IMR-90 (cell line): Measurements from ENCODE around the gene RARS1. TPM values are rescaled to one million over a fixed set of nuclear protein-coding genes. Genes with fewer than 3 reads are reported as not detected.

Source experiments
- ATAC-seq: fragments of 200-7000 bp; cut with Tn5 transposase; 2 replicates; pipeline ENCODE4 v1.9.1; 2020; ENCODE audit warnings: low read depth, mild to moderate bottlenecking, moderate library complexity
- BruUV-seq: library from RNA; stranded (reverse); fragments of 400-500 nt; replicated peaks from 2 replicates; lab custom pipeline; 2021; lab: Mats Ljungman, UMichigan
- CTCF ChIA-PET: fragments of 300-600 bp; formaldehyde crosslinking; extraction: SDS; loops from one replicate; lab custom pipeline; 2021; ENCODE audit warnings: antibody characterized with exemption; lab: Yijun Ruan, JAX
- POLR2A ChIA-PET: fragments of 300-600 bp; sonication (Branson Sonifier 250); formaldehyde crosslinking; loops from one replicate; lab custom pipeline; 2022; ENCODE audit warnings: antibody characterized with exemption; ENCODE audit not compliant: unreplicated experiment; lab: Charles Lee
- DNase-seq: peaks from one replicate; pipeline ENCODE4 v3.0.0; 2013
- H2AFZ ChIP-seq: replicated peaks from 2 replicates; pipeline ENCODE3; 2013; ENCODE audit warnings: low read length, mild to moderate bottlenecking; ENCODE audit not compliant: poor library complexity
- H2AK5ac ChIP-seq: 2 replicates; pipeline ENCODE4 v1.6.1; 2013; ENCODE audit warnings: low read depth, low read length, inconsistent platforms
- H2AK9ac ChIP-seq: replicated peaks from 2 replicates; pipeline ENCODE3; 2013; ENCODE audit warnings: mild to moderate bottlenecking, low read depth, low read length, moderate library complexity; ENCODE audit not compliant: poor library complexity
- H2BK120ac ChIP-seq: 2 replicates; pipeline ENCODE4 v1.6.1; 2013; ENCODE audit warnings: low read depth, low read length, inconsistent platforms
- H2BK15ac ChIP-seq: 3 replicates; pipeline ENCODE4 v1.6.1; 2013; ENCODE audit warnings: low read depth, low read length, inconsistent platforms
- H2BK20ac ChIP-seq: 2 replicates; pipeline ENCODE4 v1.6.1; 2013; ENCODE audit warnings: low read depth, mild to moderate bottlenecking, inconsistent platforms, low read length, moderate library complexity
- H2BK5ac ChIP-seq: 2 replicates; pipeline ENCODE4 v1.6.1; 2013; ENCODE audit warnings: mild to moderate bottlenecking, low read depth, low read length, inconsistent platforms; ENCODE audit not compliant: poor library complexity, severe bottlenecking
- H3K14ac ChIP-seq: replicated peaks from 2 replicates; pipeline ENCODE4 v1.6.1; 2013; ENCODE audit warnings: low read depth, low read length, inconsistent platforms
- H3K18ac ChIP-seq: 2 replicates; pipeline ENCODE4 v1.6.1; 2013; ENCODE audit warnings: low read depth, low read length, control low read depth
- H3K23ac ChIP-seq: 2 replicates; pipeline ENCODE4 v1.6.1; 2013; ENCODE audit warnings: low read depth, low read length, inconsistent platforms
- H3K27ac ChIP-seq: 2 replicates; pipeline ENCODE4 v1.5.1; 2013; ENCODE audit warnings: mild to moderate bottlenecking, control low read depth, low read length; ENCODE audit not compliant: insufficient read depth
- H3K27me3 ChIP-seq: 2 replicates; pipeline ENCODE4 v1.6.1; 2013; ENCODE audit warnings: low read length; ENCODE audit not compliant: control insufficient read depth, insufficient read depth
- H3K36me3 ChIP-seq: 2 replicates; pipeline ENCODE4 v1.6.1; 2013; ENCODE audit warnings: low read length, mixed read lengths; ENCODE audit not compliant: control insufficient read depth, insufficient read depth
- H3K4ac ChIP-seq: 2 replicates; pipeline ENCODE4 v1.6.1; 2013; ENCODE audit warnings: low read depth, low read length, inconsistent platforms
- H3K4me1 ChIP-seq: 2 replicates; pipeline ENCODE4 v1.6.1; 2013; ENCODE audit warnings: low read length, mixed read lengths; ENCODE audit not compliant: control insufficient read depth, insufficient read depth
- H3K4me2 ChIP-seq: 2 replicates; pipeline ENCODE4 v1.6.1; 2013; ENCODE audit warnings: low read depth, mild to moderate bottlenecking, control low read depth, low read length, moderate library complexity
- H3K4me3 ChIP-seq: 2 replicates; pipeline ENCODE4 v1.5.1; 2013; ENCODE audit warnings: low read depth, mild to moderate bottlenecking, control low read depth, low read length, moderate library complexity; ENCODE audit not compliant: insufficient read depth
- H3K56ac ChIP-seq: 2 replicates; pipeline ENCODE4 v1.6.1; 2013; ENCODE audit warnings: low read length, inconsistent platforms; ENCODE audit not compliant: insufficient read depth; ENCODE audit errors: extremely low read depth
- H3K79me1 ChIP-seq, 2 experiments: 2 replicates each; pipeline ENCODE4 v1.6.1; 2013; ENCODE audit warnings: low read length in 2 of 2, inconsistent platforms in 1 of 2, low read depth in 1 of 2
- H3K9ac ChIP-seq: 2 replicates; pipeline ENCODE4 v1.6.1; 2013; ENCODE audit warnings: low read depth, low read length, control low read depth
- H3K9me1 ChIP-seq: 2 replicates; pipeline ENCODE4 v1.6.1; 2013; ENCODE audit warnings: low read length, inconsistent platforms; ENCODE audit not compliant: insufficient read depth
- H3K9me3 ChIP-seq: 2 replicates; pipeline ENCODE4 v1.6.1; 2013; ENCODE audit warnings: low read length; ENCODE audit not compliant: control insufficient read depth, insufficient read depth
- H4K20me1 ChIP-seq: 2 replicates; pipeline ENCODE4 v1.6.1; 2013; ENCODE audit warnings: low read length, inconsistent platforms; ENCODE audit not compliant: insufficient read depth
- H4K5ac ChIP-seq: 2 replicates; pipeline ENCODE4 v1.6.1; 2013; ENCODE audit warnings: mild to moderate bottlenecking, low read depth, low read length, control low read depth
- H4K8ac ChIP-seq, 2 experiments: 2 replicates each; pipeline ENCODE4 v1.6.1; 2013; ENCODE audit warnings: low read depth in 2 of 2, low read length in 2 of 2, control low read depth in 1 of 2, inconsistent platforms in 1 of 2
- H4K91ac ChIP-seq: 2 replicates; pipeline ENCODE4 v1.6.1; 2013; ENCODE audit warnings: low read depth, low read length, inconsistent platforms; ENCODE audit not compliant: insufficient read depth
- BHLHE40 ChIP-seq: fragments of 150-350 bp; IDR thresholded peaks from 2 replicates; pipeline ENCODE4 v1.6.1; 2016; ENCODE audit warnings: mild to moderate bottlenecking, low read depth, low read length
- CHD1 ChIP-seq: IDR thresholded peaks from 2 replicates; pipeline ENCODE4 v1.6.1; 2012; ENCODE audit warnings: low read depth, low read length, improper control_type of control experiment
- FOS ChIP-seq: fragments of 150-350 bp; IDR thresholded peaks from 2 replicates; pipeline ENCODE4 v1.6.1; 2016; ENCODE audit warnings: low read depth, low read length
- MAFK ChIP-seq: IDR thresholded peaks from 2 replicates; pipeline ENCODE4 v1.6.1; 2012; ENCODE audit warnings: low read depth, low read length, improper control_type of control experiment
- MXI1 ChIP-seq: IDR thresholded peaks from 2 replicates; pipeline ENCODE4 v1.6.1; 2012; ENCODE audit warnings: low read depth, mild to moderate bottlenecking, low read length, moderate library complexity, borderline replicate concordance
- POLR2A ChIP-seq: IDR thresholded peaks from 2 replicates; pipeline ENCODE4 v1.6.1; 2012; ENCODE audit warnings: mild to moderate bottlenecking, low read depth, low read length
- RAD21 ChIP-seq: IDR thresholded peaks from 2 replicates; pipeline ENCODE4 v1.6.1; 2012; ENCODE audit warnings: low read length, improper control_type of control experiment
- RCOR1 ChIP-seq: IDR thresholded peaks from 2 replicates; pipeline ENCODE4 v1.6.1; 2012; ENCODE audit warnings: mild to moderate bottlenecking, low read length, improper control_type of control experiment; ENCODE audit not compliant: insufficient replicate concordance
- SMC3 ChIP-seq: fragments of 150-350 bp; IDR thresholded peaks from 2 replicates; pipeline ENCODE4 v1.6.1; 2016; ENCODE audit warnings: low read depth, mild to moderate bottlenecking, antibody characterized with exemption, low read length, moderate library complexity
- USF2 ChIP-seq: fragments of 150-350 bp; IDR thresholded peaks from 2 replicates; pipeline ENCODE4 v1.6.1; 2017; ENCODE audit warnings: mild to moderate bottlenecking, antibody characterized with exemption, low read length, low read depth
- WGBS, 2 experiments: methylation state at CpG; one replicate each; pipeline versions ENCODE4 v1.1.5 to v1.1.7; 2013; ENCODE audit warnings: missing lambda C conversion rate in 2 of 2; ENCODE audit not compliant: insufficient read length in 1 of 2; ENCODE audit errors: extremely low coverage in 2 of 2; 5-methylcytosine and 5-hydroxymethylcytosine counted together
- dilution Hi-C: fragments of 300-500 bp; cut with HindIII; formaldehyde crosslinking; loops from one replicate; pipeline ENCODE4 v1.14.3; 2018; ENCODE audit warnings: low sequenced_read_pairs; ENCODE audit not compliant: unreplicated experiment
- in situ Hi-C: fragments of 300-500 bp; cut with MboI; formaldehyde crosslinking; loops from 3 replicates; pipeline ENCODE4 v1.14.3; 2019; ENCODE audit warnings: low sequenced_read_pairs, inconsistent platforms, mixed read lengths
- intact Hi-C: fragments of 100-400 bp; cut with micrococcal nuclease; formaldehyde crosslinking; loops from 2 replicates; pipeline ENCODE4 v1.10.0; 2022
- polyA plus RNA-seq, 3 experiments: library from polyadenylated mRNA; depleted of rRNA; stranded (reverse); fragments of >200 nt; gene quantifications; 2 replicates each; pipeline ENCODE4 v1.2.3, GENCODE V29; 2012; ENCODE audit warnings: low replicate concordance in 1 of 3
- total RNA-seq: library from RNA; depleted of rRNA; stranded (reverse); fragments of >200 nt; gene quantifications from 2 replicates; pipeline ENCODE4 v1.2.3, GENCODE V29; 2012

Gene RARS1
- total and polyA plus RNA-seq, 2 of the 4 experiments (the other 2 are of a cell fraction), result 80.4 to 153 TPM

- Histone ChIP-seq H2AFZ (no peak overlapping the region), H3K4me1 (peaks cover 2% of the 10 kb centered on the region; the same call in 1 of the 2 replicates), H2AK9ac (no peak overlapping the region), H2AK5ac (no peak overlapping the region), H4K5ac (no peak overlapping the region), H2BK5ac (no peak overlapping the region), H3K56ac (no peak overlapping the region), H3K4me2 (no peak overlapping the region), H3K27ac (no peak overlapping the region), H3K14ac (no peak overlapping the region), H4K91ac (no peak overlapping the region), H2BK20ac (no peak overlapping the region), H3K79me1 (no peaks in the 10 kb centered on the region), H3K18ac (no peak overlapping the region), H2BK15ac (no peak overlapping the region), H3K9me3 (peaks cover 8% of the 10 kb centered on the region), H4K8ac (no peak overlapping the region), H3K9me1 (0 out of 2 replicates have a peak, but pooled peaks cover 3% of the 10 kb centered on the region), H3K27me3 (peaks cover 29% of the 10 kb centered on the region), H3K9ac (no peak overlapping the region), H4K20me1 (no peaks in the 10 kb centered on the region), H3K4me3 (no peak overlapping the region), H3K4ac (no peak overlapping the region), H3K23ac (no peak overlapping the region), H2BK120ac (no peak overlapping the region), H3K36me3 (no peaks in the 10 kb centered on the region)
- 100% methylated on average over 1 of the region's 4 CpGs; no CpG with 5 or more reads in 1 of the 2 experiments for WGBS, 2 experiments
- in situ Hi-C loops (no loop called here), intact Hi-C loops (no loop called here), dilution Hi-C loops (no loop called here)
- DNase-seq, result no peak
- no peak for ATAC-seq
- BruUV-seq, result no TSS peak
- ChIA-PET CTCF (no interaction called here), POLR2A (interaction anchor here (1.1 kb wide), 1 partner anchor 9 kb away, joined by 5 read pairs; no protein-coding TSS in a partner anchor)
- TF ChIP-seq RAD21, result no peak
- no peak for TF ChIP-seq SMC3
- TF ChIP-seq FOS, result no peak
- no peak for TF ChIP-seq POLR2A
- no peak for TF ChIP-seq CHD1
- TF ChIP-seq MAFK, result no peak
- no peak for TF ChIP-seq BHLHE40
- no peak for TF ChIP-seq RCOR1
- no peak for TF ChIP-seq USF2
- no peak for TF ChIP-seq MXI1
These were observed 41.6 kb downstream of the RARS1 start for GRCh38 chr5:168527756-168528295.
